ENCODE results near the gene CD79B.

- TF ChIP-seq EZH2phosphoT487 (IDR thresholded peaks at IDR 0.05; ENCODE audit: insufficient read depth, low read depth) (no peak), EZH2 (IDR thresholded peaks at IDR 0.05; ENCODE audit: insufficient read depth, poor library complexity, severe bottlenecking) (no peak)
These were observed 30.2 kb upstream of the CD79B start for GRCh38 chr17:63962298-63962744.

All from GM23248 (cell line).